ENCODE measurements around the gene MYO5B.

- TF ChIP-seq ELK1 (IDR thresholded peaks at IDR 0.05; ENCODE audit: low read depth, low read length) (no peak), MAX (IDR thresholded peaks at IDR 0.05) (no peak), POLR2A (IDR thresholded peaks at IDR 0.05; ENCODE audit: low read length) (no peak), NPAS2 (CRISPR knock-in tag; IDR thresholded peaks at IDR 0.05; ENCODE audit: borderline replicate concordance) (no peak), JUNB (IDR thresholded peaks at IDR 0.05) (no peak), CBX2 (IDR thresholded peaks at IDR 0.05; ENCODE audit: borderline replicate concordance, low read depth) (no peak), HDAC2 (IDR thresholded peaks at IDR 0.05) (no peak)
- TF ChIP-seq, protein P1, sequence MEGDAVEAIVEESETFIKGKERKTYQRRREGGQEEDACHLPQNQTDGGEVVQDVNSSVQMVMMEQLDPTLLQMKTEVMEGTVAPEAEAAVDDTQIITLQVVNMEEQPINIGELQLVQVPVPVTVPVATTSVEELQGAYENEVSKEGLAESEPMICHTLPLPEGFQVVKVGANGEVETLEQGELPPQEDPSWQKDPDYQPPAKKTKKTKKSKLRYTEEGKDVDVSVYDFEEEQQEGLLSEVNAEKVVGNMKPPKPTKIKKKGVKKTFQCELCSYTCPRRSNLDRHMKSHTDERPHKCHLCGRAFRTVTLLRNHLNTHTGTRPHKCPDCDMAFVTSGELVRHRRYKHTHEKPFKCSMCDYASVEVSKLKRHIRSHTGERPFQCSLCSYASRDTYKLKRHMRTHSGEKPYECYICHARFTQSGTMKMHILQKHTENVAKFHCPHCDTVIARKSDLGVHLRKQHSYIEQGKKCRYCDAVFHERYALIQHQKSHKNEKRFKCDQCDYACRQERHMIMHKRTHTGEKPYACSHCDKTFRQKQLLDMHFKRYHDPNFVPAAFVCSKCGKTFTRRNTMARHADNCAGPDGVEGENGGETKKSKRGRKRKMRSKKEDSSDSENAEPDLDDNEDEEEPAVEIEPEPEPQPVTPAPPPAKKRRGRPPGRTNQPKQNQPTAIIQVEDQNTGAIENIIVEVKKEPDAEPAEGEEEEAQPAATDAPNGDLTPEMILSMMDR (IDR thresholded peaks at IDR 0.05), result no peak
Observed at GRCh38 chr18:49999128-49999527, 195.8 kb downstream of the MYO5B start.

Data from A549 (cell line).